Sigmoid colon (tissue), 7 donors: ENCODE results near the gene ELOVL1. TPM values are rescaled to one million over a fixed set of nuclear protein-coding genes. Genes with fewer than 3 reads are reported as not detected.

Experiments
- DNase-seq: peaks from one replicate; pipeline ENCODE4 v3.0.0-alpha.2; 2019
- H3K27ac ChIP-seq, 4 donors: fragments of 200-600 bp; sonication (generic); one replicate each; pipeline ENCODE4 v1.5.1; 2016 to 2019; ENCODE audit warnings: mild to moderate bottlenecking in 1 of 4
- H3K27me3 ChIP-seq, 3 donors: fragments of 200-600 bp; sonication (generic); one replicate each; pipeline ENCODE4 v1.5.1; 2019; ENCODE audit warnings: mild to moderate bottlenecking in 1 of 3
- H3K36me3 ChIP-seq, 4 donors: fragments of 200-600 bp; sonication (generic); one replicate each; pipeline ENCODE4 v1.5.1; 2016 to 2019
- H3K4me1 ChIP-seq, 4 donors: fragments of 200-600 bp; sonication (generic); one replicate each; pipeline ENCODE4 v1.5.1; 2017 to 2019
- H3K4me3 ChIP-seq, 4 donors: fragments of 200-600 bp; sonication (generic); one replicate each; pipeline ENCODE4 v1.5.1; 2017 to 2019; ENCODE audit warnings: mild to moderate bottlenecking in 2 of 4, moderate library complexity in 1 of 4
- H3K9me3 ChIP-seq, 4 donors: fragments of 200-600 bp in 3 of 4; sonication (generic) in 3 of 4; one replicate each; pipeline versions ENCODE4 v1.5.1 to v1.6.1; 2013 to 2019
- EP300 ChIP-seq, 4 donors: sonication (generic); formaldehyde crosslinking; IDR thresholded peaks; one replicate each; pipeline ENCODE4 v1.6.1; 2017; ENCODE audit warnings: antibody characterized with exemption in 4 of 4
- POLR2A ChIP-seq, 2 donors: fragments of 450-650 bp; IDR thresholded peaks; one replicate each; pipeline ENCODE4 v1.6.1; 2016; ENCODE audit warnings: antibody characterized with exemption in 2 of 2, mild to moderate bottlenecking in 2 of 2, moderate library complexity in 2 of 2
- POLR2AphosphoS5 ChIP-seq, 4 donors: sonication (generic); formaldehyde crosslinking; IDR thresholded peaks; one replicate each; pipeline ENCODE4 v1.6.1; 2017; ENCODE audit warnings: antibody characterized with exemption in 4 of 4
- WGBS, 2 donors: extraction: QIAGEN DNeasy Blood & Tissue Kit; methylation state at CpG; one replicate each; pipeline ENCODE4 v1.1.7; 2013; 5-methylcytosine and 5-hydroxymethylcytosine counted together
- intact Hi-C: fragments of 100-400 bp; cut with DNase I; formaldehyde crosslinking; loops from one replicate; pipeline ENCODE4 v1.15.1; 2023
- polyA plus RNA-seq, 3 donors: library from polyadenylated mRNA; stranded (reverse); fragments of 200-250 nt; gene quantifications; one replicate each; pipeline ENCODE4 v1.2.3, GENCODE V29; 2013
- total RNA-seq, 4 donors: library from RNA; depleted of rRNA; stranded (reverse); fragments of >200 nt; gene quantifications; one replicate each; pipeline ENCODE4 v1.1.0, GENCODE V29; 2016
- TF ChIP-seq, protein P1 (sequence below), 4 experiments: fragments of 450-650 bp in 3 of 4; fragments of 200-600 bp in 1 of 4; IDR thresholded peaks; one replicate each; pipeline ENCODE4 v1.5.1; 2016 to 2019; ENCODE audit warnings: antibody characterized with exemption in 4 of 4, mild to moderate bottlenecking in 3 of 4, moderate library complexity in 2 of 4
- donor health status: healthy with polysubstance abuse.
- donor health status: Bipolar disorder and iron deficiency.
- donor health status: healthy.

Gene ELOVL1
- total and polyA plus RNA-seq, 7 donors: 26.8 to 155 (median 39.6) TPM

- 1 to 3% methylated on average over 59 of the region's 59 CpGs for WGBS, 2 donors
- H3K27me3 ChIP-seq: no peaks in the 10 kb centered on the region
- H3K9me3 ChIP-seq: no peaks in the 10 kb centered on the region
- peaks cover 0 to 18% (median 13%) of the 10 kb centered on the region in 4 donors for H3K4me1 ChIP-seq
- H3K4me3 ChIP-seq: peak within 1 kb of the TSS; percentile 52 to 78 (median 60)
- peak within 1 kb of the TSS; percentile 88 to 96 (median 92) for H3K27ac ChIP-seq
- DNase-seq: peak; percentile 99
- TF ChIP-seq POLR2AphosphoS5 (IDR thresholded peaks at IDR 0.05): peak in 1 of 4 donors; percentile 52
- TF ChIP-seq, protein P1, sequence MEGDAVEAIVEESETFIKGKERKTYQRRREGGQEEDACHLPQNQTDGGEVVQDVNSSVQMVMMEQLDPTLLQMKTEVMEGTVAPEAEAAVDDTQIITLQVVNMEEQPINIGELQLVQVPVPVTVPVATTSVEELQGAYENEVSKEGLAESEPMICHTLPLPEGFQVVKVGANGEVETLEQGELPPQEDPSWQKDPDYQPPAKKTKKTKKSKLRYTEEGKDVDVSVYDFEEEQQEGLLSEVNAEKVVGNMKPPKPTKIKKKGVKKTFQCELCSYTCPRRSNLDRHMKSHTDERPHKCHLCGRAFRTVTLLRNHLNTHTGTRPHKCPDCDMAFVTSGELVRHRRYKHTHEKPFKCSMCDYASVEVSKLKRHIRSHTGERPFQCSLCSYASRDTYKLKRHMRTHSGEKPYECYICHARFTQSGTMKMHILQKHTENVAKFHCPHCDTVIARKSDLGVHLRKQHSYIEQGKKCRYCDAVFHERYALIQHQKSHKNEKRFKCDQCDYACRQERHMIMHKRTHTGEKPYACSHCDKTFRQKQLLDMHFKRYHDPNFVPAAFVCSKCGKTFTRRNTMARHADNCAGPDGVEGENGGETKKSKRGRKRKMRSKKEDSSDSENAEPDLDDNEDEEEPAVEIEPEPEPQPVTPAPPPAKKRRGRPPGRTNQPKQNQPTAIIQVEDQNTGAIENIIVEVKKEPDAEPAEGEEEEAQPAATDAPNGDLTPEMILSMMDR (IDR thresholded peaks at IDR 0.05): no peak
- TF ChIP-seq POLR2A (IDR thresholded peaks at IDR 0.05): no peak
- no peak for TF ChIP-seq EP300 (IDR thresholded peaks at IDR 0.05)
- intact Hi-C loops: loop anchor here (5.0 kb wide), 1 partner anchor 93 kb away; the partner anchor contains the start of gene HYI
- peaks cover 7 to 34% (median 12%) of the 10 kb centered on the region in 4 donors for H3K36me3 ChIP-seq
These were observed 8.8 kb downstream of the ELOVL1 start, which contains the start of gene CDC20 for GRCh38 chr1:43358746-43359693. Gene CDC20, plus strand, starts transcription at chr1:43358981. Its CDS starts 235 bp downstream, at chr1:43359216.

GRCh38 chr1:43358121-43358745 lies 9.6 kb downstream of the ELOVL1 start:
- DNase-seq: no peak
- H3K9me3 ChIP-seq: no peaks in the 10 kb centered on the region
- intact Hi-C loops: loop anchor here (5.0 kb wide), 1 partner anchor 94 kb away; the partner anchor contains the start of gene HYI
- WGBS, 2 donors: 1% methylated on average over 33 of the region's 33 CpGs
- peaks cover 0 to 27% (median 4%) of the 10 kb centered on the region in 4 donors for H3K36me3 ChIP-seq
- H3K4me1 ChIP-seq: peaks cover 0 to 18% (median 13%) of the 10 kb centered on the region in 4 donors
- H3K27ac ChIP-seq: peak overlapping the region; percentile 88 to 96 (median 92)
- TF ChIP-seq EP300 (IDR thresholded peaks at IDR 0.05): no peak
- peak in 3 of 4 donors; percentile 38 to 76 (median 57) for TF ChIP-seq POLR2AphosphoS5 (IDR thresholded peaks at IDR 0.05)
- no peaks in the 10 kb centered on the region for H3K27me3 ChIP-seq
- H3K4me3 ChIP-seq: peak overlapping the region; percentile 52 to 78 (median 60)

- Histone ChIP-seq H3K9me3 (no peaks in the 10 kb centered on the region), H3K27ac (peak overlapping the region in 2 of 4 donors; percentile 88 to 96), H3K4me1 (peaks cover 0 to 18% (median 13%) of the 10 kb centered on the region in 4 donors), H3K27me3 (no peaks in the 10 kb centered on the region), H3K4me3 (no peak overlapping the region), H3K36me3 (peaks cover 0 to 17% (median 0%) of the 10 kb centered on the region in 4 donors)
- TF ChIP-seq POLR2AphosphoS5 (IDR thresholded peaks at IDR 0.05) (no peak), POLR2A (IDR thresholded peaks at IDR 0.05) (no peak)
- DNase-seq: no peak
- WGBS, 2 donors: 87% methylated on average over 4 of the region's 4 CpGs
- intact Hi-C loops: loop anchor here (5.0 kb wide), 1 partner anchor 95 kb away; the partner anchor contains the start of gene HYI
These were observed 10.6 kb downstream of the ELOVL1 start for GRCh38 chr1:43357251-43357650.

DNA sequence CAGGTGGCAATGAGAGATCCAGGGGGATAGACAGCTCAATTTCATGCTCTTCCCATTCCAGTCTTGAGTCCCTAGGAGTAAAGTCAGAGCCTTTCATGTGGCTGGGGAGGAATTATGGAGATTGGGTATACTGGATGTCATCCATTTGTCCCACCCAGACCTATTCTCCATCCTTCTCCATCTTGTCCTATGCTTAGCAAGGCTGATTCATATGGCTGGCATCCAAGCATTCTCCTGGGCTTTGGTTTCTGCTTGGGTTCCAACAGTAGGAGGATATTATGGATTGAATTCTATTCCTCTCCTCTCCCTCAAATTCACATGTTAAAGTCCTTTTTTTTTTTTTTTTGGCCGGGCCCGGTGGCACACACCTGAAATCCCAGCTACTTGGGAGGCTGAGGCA lies 12.9 kb downstream of the ELOVL1 start:
- Histone ChIP-seq H3K4me1 (peaks cover 0 to 24% (median 16%) of the 10 kb centered on the region in 4 donors), H3K27me3 (no peaks in the 10 kb centered on the region), H3K4me3 (no peak overlapping the region), H3K36me3 (no peaks in the 10 kb centered on the region), H3K9me3 (no peaks in the 10 kb centered on the region), H3K27ac (no peak overlapping the region)
- TF ChIP-seq EP300 (IDR thresholded peaks at IDR 0.05) (no peak), POLR2AphosphoS5 (IDR thresholded peaks at IDR 0.05) (no peak), POLR2A (IDR thresholded peaks at IDR 0.05) (no peak)
- TF ChIP-seq, protein P1 (IDR thresholded peaks at IDR 0.05): no peak
- DNase-seq: no peak
- 100% methylated on average over 2 of the region's 2 CpGs for WGBS, 2 donors
- intact Hi-C loops: loop anchor here (5.0 kb wide), 1 partner anchor 97 kb away; the partner anchor contains the start of gene HYI

GRCh38 chr1:43354471-43354870 lies 13.3 kb downstream of the ELOVL1 start:
- no peaks in the 10 kb centered on the region for H3K9me3 ChIP-seq

More at GRCh38 chr1:43354471-43354870, 13.3 kb downstream of the ELOVL1 start:
- intact Hi-C loops: no loop called here
- H3K27ac ChIP-seq: no peak overlapping the region
- no peaks in the 10 kb centered on the region for H3K36me3 ChIP-seq
- no peak for DNase-seq
- H3K27me3 ChIP-seq: no peaks in the 10 kb centered on the region
- H3K4me1 ChIP-seq: peaks cover 0 to 29% (median 20%) of the 10 kb centered on the region in 4 donors
- 89 to 93% methylated on average over 2 of the region's 2 CpGs for WGBS, 2 donors
- TF ChIP-seq POLR2A (IDR thresholded peaks at IDR 0.05): no peak
- TF ChIP-seq, protein P1 (IDR thresholded peaks at IDR 0.05): no peak
- no peak for TF ChIP-seq POLR2AphosphoS5 (IDR thresholded peaks at IDR 0.05)
- TF ChIP-seq EP300 (IDR thresholded peaks at IDR 0.05): no peak
- no peak overlapping the region for H3K4me3 ChIP-seq
